NCI-H128 (cell line): ENCODE measurements around the gene TRAFD1.

Source experiments
- DNase-seq: peaks from one replicate; lab custom pipeline; 2025; ENCODE audit not compliant: unreplicated experiment; lab: John Stamatoyannopoulos, UW

Gene TRAFD1

DNA sequence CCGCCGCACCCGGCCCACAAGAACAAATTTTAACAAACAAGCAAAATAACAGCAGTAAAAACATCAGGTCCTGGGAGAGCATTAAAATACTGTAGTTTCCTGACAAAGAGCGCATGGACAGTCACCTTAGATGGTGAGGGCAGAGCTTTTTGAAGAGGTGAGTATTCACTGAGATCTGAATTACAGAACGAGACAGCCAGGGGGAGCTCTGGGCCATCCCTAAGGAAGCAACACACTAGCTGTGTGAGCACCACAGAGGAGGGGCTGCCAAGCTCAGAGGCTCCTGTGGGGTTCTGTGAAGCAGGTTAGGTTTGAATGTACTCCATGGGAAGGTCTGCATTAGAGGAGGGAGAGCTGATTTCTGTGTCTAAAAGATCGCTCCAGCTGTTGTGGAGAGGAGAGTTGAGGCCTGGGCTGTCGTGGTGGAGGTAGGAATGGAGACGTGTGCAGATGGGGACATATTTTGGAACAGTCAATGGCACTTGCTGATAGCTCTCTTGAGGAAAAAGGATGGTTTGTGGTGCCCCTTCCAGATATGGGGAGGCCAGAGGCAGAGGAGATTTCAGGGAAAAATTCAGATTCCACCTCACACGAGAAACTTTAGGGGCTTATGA, 72.9 kb downstream of the TRAFD1 start:
- DNase-seq = peak; percentile 16

DNA sequence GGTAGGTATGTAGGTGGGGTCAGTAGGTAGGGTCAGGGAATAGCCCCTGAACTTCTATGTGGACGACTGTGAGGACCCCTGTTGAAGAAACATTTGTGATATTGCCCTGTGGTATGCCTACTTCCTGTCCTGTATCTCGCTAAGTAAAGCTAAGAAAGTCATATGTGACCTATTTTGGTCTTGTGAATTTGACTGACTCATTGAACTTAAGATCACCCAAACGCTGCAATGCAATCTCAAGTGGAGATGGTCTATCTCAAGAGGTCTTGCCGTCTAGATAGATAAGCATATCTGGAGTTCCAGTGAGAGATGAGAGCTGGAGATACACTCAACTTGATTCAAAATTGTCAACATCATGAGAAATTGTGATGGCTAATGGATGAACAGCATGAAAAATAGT, 73.8 kb downstream of the TRAFD1 start:
- no peak for DNase-seq
